Measurements from ENCODE around the gene PKIB. TPM values are rescaled to one million over a fixed set of nuclear protein-coding genes. Genes with fewer than 3 reads are reported as not detected.
"Not testable (repeated sequence)": the region's sequence is repeated elsewhere in the genome, so short reads cannot be mapped to it uniquely, and the experiment has no call there.

Gene PKIB
- total RNA-seq, 1 donor from 2014 or later, result 1.9 TPM

DNA sequence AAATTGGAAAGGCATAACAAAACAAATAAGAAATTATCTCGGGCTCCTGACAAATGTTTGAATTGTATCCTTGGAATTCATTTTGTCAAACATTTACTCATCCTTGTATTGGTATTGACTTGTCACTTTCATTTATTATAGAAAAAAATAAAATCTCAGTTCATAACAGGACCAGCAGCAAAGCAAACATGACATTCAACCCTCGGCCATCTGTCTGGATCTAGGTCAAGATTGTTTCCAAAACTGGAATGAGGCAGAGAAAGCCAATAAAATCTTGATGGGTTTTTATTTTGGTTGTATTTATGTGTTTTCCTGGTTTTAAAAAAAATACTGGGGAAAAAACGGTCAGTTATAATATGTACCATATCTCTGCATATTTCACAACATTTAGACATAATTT is 126.4 kb downstream of the PKIB start:
- no peak for DNase-seq (ENCODE audit: extremely low read depth, low read depth, low spot score)

DNA sequence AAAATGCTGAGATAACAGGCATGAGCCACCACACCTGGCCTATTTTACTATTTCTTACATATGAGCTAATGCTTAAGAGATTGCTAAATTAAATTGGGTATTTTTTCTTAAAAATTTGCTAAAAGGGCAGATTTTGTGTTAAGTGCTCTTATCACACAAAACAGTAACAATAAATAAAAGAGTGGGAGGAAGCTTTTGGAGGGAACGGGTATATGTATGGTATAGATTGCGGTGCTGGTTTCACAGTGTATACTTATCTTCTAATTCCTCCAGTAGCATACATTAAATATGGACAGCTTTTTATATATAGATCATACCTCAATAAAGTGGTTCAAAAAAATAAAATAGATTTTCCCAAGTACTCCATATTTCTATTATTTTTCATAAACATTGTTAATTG is 129.9 kb downstream of the PKIB start:
- no peak for DNase-seq (ENCODE audit: extremely low read depth, low read depth, low spot score)

DNA sequence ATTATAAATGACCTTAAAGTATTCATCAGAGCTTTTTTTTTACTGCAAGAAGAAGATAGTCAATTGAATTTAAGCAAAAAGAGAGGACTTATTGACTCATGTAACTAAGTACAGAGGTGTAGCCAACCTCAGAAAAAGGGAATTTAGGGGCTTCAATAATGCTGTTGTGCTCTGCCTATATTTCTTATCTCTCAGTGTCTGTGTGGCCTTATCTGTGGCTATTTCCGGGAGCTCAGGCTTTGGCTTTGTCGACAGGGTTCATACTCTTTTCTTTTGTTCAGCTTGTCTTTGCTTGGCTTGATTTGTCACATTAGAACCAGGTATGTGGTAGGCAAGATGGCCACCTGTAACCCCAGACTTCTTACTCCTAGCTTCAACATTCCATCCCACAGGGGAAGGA is 130.7 kb downstream of the PKIB start:
- DNase-seq (ENCODE audit: extremely low read depth, low read depth, low spot score), result no peak

DNA sequence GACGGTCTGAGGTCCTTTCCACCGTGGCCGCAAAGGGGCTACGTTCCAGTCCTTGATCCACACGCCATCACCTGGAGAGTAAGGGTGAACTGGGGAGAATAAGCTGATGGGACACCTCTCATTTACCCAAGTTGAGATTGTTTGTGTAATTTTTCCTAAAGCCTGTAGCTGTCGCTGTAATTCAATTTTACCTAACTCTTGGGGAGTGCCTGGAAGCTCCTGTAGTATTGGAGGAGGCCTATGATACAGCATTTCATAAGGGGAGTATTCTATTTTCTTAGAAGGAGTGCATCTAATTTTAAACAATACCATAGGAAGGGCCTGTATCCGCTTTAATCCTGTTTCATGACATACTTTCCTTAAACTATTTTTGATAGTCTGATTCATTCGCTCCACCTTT is 134.0 kb downstream of the PKIB start:
- not testable (repeated sequence) for DNase-seq (ENCODE audit: extremely low read depth, low read depth, low spot score)

DNA sequence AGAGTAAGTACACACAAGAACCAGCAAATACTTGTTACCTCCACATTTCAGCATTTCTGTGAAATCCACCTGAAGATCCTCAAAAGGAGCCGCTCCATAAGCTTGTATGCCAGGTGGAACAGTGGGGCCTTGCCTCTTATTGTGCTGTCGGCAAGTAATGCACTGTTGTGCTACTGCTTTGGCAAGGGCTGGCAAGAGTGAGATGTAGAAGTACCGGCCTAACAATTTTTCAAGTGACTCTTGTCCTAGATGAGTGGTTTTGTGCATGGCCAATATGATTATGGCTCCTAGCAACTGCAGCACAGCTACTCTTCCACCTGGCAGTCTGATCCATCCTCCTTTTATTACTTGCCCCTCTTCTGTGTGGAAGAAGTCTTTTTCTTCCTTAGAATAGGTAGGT is 134.7 kb downstream of the PKIB start:
- DNase-seq (ENCODE audit: extremely low read depth, low read depth, low spot score), result not testable (repeated sequence)

DNA sequence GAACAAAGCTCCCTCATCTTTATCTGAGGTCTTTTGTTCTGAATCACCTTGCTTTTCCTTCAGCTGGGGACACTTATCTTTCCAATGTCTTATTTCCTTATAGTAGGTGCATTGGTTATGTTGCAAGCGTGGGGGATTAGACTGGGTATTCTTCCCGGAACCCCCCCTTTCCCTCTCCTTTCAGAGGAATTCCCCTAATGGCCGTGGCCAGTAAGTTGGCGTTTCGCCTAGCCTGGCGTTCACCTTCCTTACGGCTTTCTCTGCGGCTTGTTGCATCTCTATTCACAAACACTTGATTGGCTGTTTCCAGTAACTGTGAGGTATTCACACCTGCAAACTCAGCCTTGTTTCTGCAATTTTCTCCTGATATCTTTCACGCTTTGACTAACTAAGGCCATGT is 136.5 kb downstream of the PKIB start:
- no peak for DNase-seq (ENCODE audit: extremely low read depth, low read depth, low spot score)

DNA sequence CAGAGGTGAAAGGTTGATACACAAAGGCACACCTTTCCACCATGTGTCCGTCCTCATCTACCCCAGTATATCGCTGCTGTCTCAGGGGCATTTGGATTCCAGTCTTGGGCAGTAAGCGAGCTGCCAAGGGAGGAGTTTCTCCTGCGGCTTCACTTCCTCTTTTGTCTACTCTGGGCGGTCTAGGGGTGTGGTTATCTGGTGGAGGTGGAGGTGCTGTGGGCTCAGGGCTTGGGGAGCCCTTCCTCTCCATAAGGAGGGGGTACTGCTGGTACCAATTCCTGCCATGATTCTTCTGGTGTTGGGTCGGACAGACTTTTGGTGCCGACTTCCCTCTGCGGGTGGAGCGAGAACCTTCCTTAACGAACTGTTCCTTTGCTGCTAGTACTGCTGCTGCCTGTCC is 137.4 kb downstream of the PKIB start:
- no peak for DNase-seq (ENCODE audit: extremely low read depth, low read depth, low spot score)

DNA sequence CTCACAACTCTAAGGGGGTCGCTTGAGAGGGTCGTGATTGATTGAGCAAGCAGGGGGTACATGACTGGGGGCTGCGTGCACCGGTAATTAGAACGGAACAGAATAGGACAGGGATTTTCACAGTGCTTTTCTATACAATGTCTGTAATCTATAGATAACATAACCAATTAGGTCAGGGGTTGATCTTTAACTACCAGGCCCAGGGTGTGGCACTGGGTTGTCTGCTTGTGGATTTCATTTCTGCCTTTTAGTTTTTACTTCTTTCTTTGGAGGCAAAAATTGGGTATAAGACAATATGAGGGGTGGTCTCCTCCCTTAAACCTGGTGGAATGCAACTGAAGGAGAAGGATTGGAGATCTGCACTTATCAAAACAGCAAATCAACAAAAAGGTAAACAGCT is 138.7 kb downstream of the PKIB start:
- DNase-seq (ENCODE audit: extremely low read depth, low read depth, low spot score), result not testable (repeated sequence)

DNA sequence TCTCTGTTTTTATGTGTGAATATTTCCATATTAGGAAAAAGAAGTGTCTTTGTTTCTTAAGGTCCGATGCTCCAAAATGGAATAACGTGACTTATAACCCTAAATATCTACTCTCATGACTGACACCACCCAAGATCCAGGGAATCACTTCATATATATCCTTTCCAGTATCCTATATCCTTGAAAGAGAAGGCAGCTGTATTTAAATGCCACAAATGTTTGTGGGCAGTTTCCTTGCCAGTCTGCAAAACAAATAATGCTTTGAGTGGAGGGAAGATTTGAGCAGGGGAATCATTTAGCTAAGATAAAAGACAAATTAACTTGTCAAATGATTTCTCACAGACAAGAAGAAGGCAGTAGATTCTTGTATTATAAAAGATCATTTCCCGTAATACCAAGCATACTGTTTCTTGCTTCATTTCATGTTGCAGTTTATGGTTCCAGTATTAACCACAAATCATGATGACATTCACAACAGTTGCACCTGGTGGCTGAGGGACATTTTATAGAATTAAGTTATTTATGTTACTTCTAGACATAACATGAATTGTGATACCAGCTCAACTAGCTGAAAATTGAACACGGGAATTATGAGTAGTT is 139.3 kb downstream of the PKIB start:
- DNase-seq (ENCODE audit: extremely low read depth, low read depth, low spot score), result no peak

DNA sequence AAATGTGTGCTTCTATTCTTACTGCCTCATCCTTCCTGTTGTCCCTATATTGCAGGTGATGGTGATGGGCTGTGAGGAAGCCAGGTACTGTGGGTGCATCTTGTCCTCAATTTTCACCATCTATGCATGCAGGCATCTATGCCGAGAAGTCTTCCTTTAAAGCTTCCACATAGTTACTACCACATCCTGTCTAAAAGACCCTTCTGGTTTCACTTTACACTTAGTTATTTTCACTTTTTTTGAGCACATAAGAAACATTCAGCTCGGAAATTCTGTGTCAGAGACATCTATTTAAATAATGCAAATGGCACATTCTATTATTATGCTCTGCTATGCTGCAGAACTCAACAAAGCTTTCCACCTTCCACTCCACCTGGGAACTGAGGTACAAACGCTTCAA is 141.1 kb downstream of the PKIB start:
- DNase-seq (ENCODE audit: extremely low read depth, low read depth, low spot score), result no peak

DNA sequence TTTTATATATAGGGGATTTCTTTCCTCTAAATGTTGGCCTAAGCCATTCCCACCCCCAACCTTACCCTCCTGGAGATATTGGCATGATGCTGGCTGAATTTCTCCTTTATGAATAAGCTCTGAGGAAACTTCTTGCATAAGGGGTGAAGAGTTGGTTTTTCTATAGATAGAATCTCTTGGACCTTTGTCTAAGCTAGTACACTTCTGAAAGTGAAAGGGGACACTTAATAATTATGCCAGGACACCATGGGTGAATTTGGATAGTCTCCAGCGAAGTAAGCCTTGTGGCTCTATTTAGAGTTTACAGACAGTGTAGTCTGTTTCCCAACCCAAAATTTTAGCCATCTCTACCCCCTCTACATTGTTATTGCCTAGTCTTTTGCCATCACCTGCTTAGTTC is 142.3 kb downstream of the PKIB start:
- no peak for DNase-seq (ENCODE audit: extremely low read depth, low read depth, low spot score)

DNA sequence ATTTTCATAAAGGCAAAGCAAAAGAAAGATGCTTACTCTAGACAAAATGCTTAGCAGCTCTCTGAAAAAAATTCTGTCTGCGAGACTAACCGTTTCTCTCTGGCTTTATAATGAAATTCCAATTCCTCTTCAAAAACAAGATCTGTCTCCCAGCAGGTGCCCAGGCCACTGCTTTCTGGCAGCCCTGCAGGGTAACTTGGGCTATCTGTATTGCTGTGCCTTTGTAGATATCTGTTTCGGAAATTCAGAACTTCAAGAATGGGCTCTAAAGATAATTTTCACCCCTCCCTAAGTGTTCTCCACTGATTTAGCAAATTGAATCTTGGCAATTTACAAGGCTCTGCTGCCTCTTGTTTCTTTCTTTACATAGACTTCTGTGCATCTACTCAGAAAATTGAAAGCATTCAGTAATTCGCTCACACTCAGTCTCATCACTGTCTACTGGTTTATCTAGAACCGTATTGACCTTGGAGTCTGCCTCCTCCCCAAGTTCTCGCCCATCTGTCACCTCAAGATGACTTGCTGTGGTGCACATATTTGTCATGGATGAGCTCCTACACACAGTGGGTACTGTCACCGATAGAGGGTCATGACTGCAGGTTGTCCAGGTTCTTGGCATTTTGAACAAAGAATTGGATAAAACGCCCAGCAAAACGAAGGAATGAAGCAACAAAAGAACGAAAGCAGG is 142.9 kb downstream of the PKIB start:
- DNase-seq (ENCODE audit: extremely low read depth, low read depth, low spot score), result no peak

DNA sequence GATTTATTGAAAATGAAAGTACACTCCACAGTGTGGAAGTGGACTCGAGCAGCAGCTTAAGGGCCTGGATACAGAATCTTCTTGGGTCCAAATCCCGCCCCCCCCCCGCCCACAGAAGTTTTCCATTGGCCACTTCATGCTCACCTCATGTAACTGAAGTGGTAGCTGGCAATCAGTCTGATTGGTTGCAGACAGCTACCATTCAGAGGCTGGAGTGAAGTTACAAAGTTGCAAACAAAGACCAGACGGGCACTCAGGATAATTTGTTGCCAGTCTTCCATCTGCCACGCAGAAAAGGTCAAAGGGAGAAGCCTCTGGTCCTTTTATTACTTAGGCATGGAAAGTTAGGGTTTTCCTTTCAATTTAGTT is 143.5 kb downstream of the PKIB start:
- DNase-seq (ENCODE audit: extremely low read depth, low read depth, low spot score), result no peak

DNA sequence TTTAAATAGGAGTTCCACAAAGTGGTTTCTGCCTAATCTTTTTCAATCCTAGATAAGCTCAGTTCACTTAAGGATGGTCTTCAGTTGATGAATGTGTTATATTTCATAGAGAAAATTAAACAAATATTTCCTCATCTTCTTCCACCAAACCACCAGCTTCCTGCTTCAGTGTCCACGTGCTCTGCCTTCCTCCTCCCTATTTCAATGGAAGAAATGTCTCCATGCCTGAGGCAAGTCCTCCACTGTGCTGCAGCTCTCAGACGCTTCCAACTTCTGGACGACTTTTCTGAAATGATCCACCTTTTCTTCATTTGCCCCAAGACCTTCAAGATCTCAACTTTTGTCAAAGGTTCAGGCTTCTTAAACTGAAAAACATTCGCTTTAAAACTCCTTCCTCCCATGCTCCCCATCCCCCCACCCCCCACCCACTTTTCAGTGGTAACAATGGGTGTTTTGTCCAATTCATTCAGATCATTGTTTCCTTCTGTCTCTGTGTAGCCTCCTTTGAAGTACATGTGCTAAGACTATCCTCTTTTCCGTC is 144.1 kb downstream of the PKIB start:
- DNase-seq (ENCODE audit: extremely low read depth, low read depth, low spot score), result no peak

DNA sequence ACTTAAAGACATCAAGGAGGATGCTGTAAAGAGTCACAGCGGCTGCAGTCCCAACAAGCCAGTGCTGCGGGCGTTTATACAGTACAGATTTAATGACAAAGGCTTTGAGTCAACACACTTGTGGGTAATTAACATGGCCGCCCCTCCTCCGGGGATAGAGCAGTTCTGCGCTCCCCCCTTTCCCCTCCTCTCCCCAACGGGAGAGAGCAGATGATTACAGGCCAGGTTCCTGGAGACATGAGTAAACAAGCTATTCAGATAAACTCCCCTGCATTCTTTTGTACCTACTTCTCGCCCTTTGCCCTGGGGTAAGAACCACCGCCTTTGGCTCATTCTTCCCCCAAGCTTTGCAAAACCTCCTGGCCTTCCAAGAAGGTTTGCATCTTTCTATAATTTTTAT is 145.7 kb downstream of the PKIB start:
- DNase-seq (ENCODE audit: extremely low read depth, low read depth, low spot score), result no peak

DNA sequence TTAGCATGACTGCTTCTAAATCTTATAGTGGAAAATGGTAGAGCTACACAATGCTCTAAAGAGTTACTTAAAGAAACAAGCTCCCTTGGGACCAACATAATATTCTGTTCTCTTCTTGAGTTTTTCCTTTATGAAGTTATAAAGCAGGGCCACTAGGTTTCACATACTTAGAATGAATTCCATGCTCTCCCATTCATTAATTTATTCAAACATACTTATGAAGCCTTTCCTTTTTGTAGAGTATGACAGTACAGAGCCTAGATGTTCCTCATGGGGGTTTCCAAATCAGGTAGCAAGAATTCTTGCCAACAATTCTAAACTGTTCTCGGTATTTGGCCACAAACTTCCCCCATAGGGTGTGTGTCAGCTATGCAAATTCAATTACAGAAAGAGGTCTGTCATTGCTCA is 148.7 kb downstream of the PKIB start:
- no peak for DNase-seq (ENCODE audit: extremely low read depth, low read depth, low spot score)

DNA sequence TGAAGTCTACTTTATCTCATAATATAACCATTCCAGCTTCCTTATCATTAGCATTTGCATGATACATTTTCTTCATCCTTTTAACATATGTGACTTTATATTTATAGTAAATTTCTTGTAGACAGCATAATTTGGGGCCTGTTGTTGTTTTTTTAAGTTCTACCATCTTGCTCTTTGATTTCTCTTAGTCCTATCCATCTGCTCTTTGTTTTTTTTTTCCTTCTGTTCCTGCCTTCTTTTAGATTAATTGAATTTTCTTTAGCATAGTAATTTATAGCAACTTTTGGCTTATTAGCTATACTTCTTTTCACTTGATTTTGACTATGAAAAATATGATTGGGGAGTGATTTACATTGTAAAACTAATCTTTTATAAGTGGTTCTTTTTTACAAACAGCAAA is 150.1 kb downstream of the PKIB start:
- no peak for DNase-seq (ENCODE audit: extremely low read depth, low read depth, low spot score)

DNA sequence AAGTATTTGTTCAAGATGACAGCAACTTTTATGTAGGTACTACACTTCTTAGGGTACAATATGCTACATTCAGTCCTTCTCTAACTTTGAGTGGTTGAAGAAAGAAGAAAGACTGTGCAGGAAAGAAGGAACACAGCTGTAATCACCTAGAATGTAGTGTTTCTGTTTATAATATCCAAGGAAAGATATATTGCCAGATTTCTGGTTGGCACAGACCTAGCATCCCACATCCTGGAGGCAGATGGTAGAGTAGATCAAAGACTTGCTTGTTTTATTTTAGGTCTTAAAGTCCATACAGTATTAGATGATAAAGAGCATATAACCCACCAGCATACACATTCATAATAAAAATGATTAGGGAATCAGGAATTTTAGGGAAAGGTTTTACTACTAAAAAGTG is 156.1 kb downstream of the PKIB start:
- DNase-seq (ENCODE audit: extremely low read depth, low read depth, low spot score), result no peak

DNA sequence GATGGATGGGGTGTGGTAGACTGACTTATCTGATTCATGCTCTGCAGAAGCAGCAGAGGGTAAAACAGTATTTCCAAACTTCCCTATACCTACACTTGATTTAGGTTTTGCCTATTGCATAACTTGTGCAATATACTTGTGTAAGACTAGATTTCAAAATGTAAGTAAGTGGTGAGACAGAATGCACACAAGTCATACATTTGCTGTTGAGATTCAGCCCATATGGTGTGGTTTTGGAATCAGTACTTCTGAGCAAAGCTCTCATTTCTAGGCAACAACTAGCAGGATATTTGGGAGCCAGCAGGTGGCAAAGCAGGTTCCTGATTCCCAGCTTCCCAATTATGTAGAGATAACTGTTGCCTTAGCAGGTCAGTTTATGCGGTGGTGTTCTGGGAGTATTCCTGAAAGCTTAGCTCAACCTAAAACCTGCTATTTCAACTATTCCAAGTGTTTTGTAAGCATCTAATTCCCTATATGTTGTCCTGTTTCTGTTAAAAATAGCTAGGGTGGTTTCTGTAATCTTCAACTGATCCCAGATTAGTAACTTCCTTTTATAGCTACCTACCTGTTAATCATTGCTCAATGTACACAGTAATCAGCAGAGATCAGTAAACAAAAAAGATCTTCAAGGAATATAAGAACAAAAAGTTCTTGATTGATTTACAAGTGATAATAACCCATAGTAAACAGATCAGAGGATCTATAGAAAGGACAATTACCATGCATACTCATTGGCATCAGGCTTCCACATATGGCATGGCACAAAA is 160.8 kb downstream of the PKIB start:
- no peak for DNase-seq (ENCODE audit: extremely low read depth, low read depth, low spot score)

DNA sequence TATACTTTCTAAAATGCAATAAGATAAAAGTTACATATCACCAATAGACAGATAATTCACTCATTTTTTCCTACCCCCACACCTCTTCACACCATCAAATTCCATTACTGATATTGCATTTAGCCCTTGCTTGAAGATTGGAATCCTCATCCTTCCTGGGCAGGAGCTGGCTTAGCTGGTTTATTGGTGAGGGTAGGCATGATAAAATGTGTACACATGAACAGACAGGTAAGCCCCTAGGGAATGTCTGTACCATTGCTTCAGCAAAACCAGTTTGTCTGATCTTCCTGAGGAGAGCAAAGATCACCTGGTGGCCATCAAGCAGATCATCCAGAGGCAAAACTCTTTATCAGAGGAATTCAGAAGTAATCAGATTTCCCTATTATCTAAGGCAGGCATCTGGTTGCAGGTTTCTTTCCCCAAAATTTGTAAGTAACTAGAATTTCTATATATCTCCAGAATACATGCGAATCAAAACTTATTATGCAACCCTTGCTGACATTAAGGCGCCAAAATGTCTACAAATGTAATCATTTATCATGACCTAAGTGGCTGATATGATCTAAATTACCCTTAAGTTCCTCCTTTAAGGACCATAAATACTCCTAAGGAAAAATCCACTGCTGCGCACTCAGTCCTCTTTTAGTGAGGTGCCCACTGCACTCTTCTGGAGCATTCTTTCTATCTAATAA is 162.7 kb downstream of the PKIB start:
- DNase-seq (ENCODE audit: extremely low read depth, low read depth, low spot score), result no peak

All from glomerular endothelial cell (primary cell).